Measurements from ENCODE around the gene DST.

DST gene

DNA sequence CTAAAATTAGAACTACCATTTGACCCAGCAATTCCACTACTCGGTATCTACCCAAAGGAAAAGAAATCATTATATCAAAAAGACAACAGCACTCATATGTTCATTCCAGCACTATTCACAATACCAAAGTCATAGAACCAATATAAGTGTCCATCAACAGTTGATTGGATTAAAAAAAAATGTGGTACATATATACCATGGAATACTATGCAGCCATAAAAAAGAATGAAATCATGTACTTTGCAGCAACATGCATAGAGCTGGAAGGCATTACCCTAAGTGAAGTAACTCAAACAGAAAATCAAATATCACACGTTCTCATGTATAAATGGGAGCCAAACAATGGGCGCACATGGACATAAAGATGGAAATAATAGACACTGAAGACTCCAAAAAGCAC, 163.3 kb downstream of the DST start:
- H3K27ac Mint-ChIP-seq: no peak overlapping the region
- peaks cover 50% of the 10 kb centered on the region for H3K36me3 Mint-ChIP-seq (ENCODE audit: low read depth)
- H3K4me1 Mint-ChIP-seq: no peaks in the 10 kb centered on the region

DNA sequence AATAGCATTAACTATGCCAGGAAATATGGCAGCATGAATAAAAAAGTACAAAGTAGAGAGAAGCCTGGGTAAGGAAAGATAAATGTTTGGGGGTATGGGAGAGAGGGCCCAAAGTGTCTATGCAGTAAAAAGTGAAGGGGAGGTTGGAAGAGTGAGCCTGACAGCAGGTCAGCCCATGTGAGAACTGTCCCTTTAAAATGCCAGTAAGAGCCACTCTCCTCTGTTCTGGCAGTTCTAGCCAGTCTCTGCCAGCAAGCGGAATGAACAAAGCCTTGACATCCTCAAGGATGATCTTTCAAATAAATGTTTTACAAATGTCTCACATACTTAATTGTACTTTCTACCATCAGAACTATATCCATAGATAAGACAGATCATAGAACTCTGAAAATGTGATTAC, 164.5 kb downstream of the DST start:
- Mint-ChIP-seq H3K4me1 (no peaks in the 10 kb centered on the region), H3K9me3 (peaks cover 9% of the 10 kb centered on the region), H3K27me3 (ENCODE audit: low read depth, poor library complexity) (no peaks in the 10 kb centered on the region), H3K4me3 (no peak overlapping the region), H3K27ac (peak overlapping the region; percentile 4), H3K36me3 (ENCODE audit: low read depth) (peaks cover 53% of the 10 kb centered on the region)
- TF ChIP-seq, protein P1, sequence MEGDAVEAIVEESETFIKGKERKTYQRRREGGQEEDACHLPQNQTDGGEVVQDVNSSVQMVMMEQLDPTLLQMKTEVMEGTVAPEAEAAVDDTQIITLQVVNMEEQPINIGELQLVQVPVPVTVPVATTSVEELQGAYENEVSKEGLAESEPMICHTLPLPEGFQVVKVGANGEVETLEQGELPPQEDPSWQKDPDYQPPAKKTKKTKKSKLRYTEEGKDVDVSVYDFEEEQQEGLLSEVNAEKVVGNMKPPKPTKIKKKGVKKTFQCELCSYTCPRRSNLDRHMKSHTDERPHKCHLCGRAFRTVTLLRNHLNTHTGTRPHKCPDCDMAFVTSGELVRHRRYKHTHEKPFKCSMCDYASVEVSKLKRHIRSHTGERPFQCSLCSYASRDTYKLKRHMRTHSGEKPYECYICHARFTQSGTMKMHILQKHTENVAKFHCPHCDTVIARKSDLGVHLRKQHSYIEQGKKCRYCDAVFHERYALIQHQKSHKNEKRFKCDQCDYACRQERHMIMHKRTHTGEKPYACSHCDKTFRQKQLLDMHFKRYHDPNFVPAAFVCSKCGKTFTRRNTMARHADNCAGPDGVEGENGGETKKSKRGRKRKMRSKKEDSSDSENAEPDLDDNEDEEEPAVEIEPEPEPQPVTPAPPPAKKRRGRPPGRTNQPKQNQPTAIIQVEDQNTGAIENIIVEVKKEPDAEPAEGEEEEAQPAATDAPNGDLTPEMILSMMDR (IDR thresholded peaks at IDR 0.05): no peak
- no peak for DNase-seq

More for the DNA sequence above, 163.3 kb downstream of the DST start:
- Mint-ChIP-seq H3K9me3 (peaks cover 9% of the 10 kb centered on the region), H3K27me3 (ENCODE audit: low read depth, poor library complexity) (no peaks in the 10 kb centered on the region), H3K4me3 (no peak overlapping the region)
- TF ChIP-seq, protein P1 (IDR thresholded peaks at IDR 0.05): no peak
- no peak for DNase-seq

- H3K4me1 Mint-ChIP-seq: no peaks in the 10 kb centered on the region
- H3K36me3 Mint-ChIP-seq (ENCODE audit: low read depth): peaks cover 59% of the 10 kb centered on the region
- H3K27ac Mint-ChIP-seq: no peak overlapping the region
- H3K9me3 Mint-ChIP-seq: peaks cover 9% of the 10 kb centered on the region
- no peaks in the 10 kb centered on the region for H3K27me3 Mint-ChIP-seq (ENCODE audit: low read depth, poor library complexity)
- TF ChIP-seq, protein P1 (IDR thresholded peaks at IDR 0.05): no peak
- DNase-seq: no peak
- H3K4me3 Mint-ChIP-seq: no peak overlapping the region
Measured at GRCh38 chr6:56477241-56477640, 165.4 kb downstream of the DST start.

GRCh38 chr6:56475736-56476457, 166.8 kb downstream of the DST start:
- no peaks in the 10 kb centered on the region for H3K27me3 Mint-ChIP-seq (ENCODE audit: low read depth, poor library complexity)
- peak overlapping the region; percentile 79 for H3K27ac Mint-ChIP-seq
- H3K4me1 Mint-ChIP-seq: no peaks in the 10 kb centered on the region
- TF ChIP-seq, protein P1 (IDR thresholded peaks at IDR 0.05): no peak
- peaks cover 9% of the 10 kb centered on the region for H3K9me3 Mint-ChIP-seq
- H3K4me3 Mint-ChIP-seq: no peak overlapping the region
- DNase-seq: no peak
- H3K36me3 Mint-ChIP-seq (ENCODE audit: low read depth): peaks cover 60% of the 10 kb centered on the region

DNA sequence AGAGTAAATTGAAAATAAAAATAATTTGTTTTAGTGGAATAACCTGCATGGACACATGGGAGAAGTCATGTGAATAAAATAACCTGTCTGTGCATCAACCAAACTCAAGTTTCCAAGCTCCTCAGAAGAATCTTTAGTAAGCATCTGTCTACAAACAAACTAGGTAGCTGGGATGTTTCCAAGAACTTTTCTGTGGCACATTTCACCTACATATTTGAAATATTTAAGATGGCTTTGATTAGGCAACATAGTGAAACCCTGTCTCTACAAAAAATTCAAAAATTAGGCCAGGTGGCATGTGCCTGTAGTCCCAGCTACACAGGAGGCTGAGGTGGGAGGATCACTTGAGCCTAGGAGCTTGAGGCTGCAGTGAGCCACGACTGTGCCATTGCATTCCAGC, 168.2 kb downstream of the DST start:
- Mint-ChIP-seq H3K4me1 (no peaks in the 10 kb centered on the region), H3K27me3 (ENCODE audit: low read depth, poor library complexity) (no peaks in the 10 kb centered on the region), H3K4me3 (no peak overlapping the region), H3K36me3 (ENCODE audit: low read depth) (peaks cover 53% of the 10 kb centered on the region), H3K27ac (no peak overlapping the region), H3K9me3 (peaks cover 8% of the 10 kb centered on the region)
- DNase-seq: no peak
- TF ChIP-seq, protein P1 (IDR thresholded peaks at IDR 0.05): no peak

GRCh38 chr6:56463443-56463842, 179.2 kb downstream of the DST start:
- H3K4me3 Mint-ChIP-seq: no peak overlapping the region
- H3K27me3 Mint-ChIP-seq (ENCODE audit: low read depth, poor library complexity): no peaks in the 10 kb centered on the region
- TF ChIP-seq, protein P1 (IDR thresholded peaks at IDR 0.05): no peak
- H3K36me3 Mint-ChIP-seq (ENCODE audit: low read depth): peaks cover 52% of the 10 kb centered on the region
- no peaks in the 10 kb centered on the region for H3K9me3 Mint-ChIP-seq
- H3K27ac Mint-ChIP-seq: no peak overlapping the region
- no peak for DNase-seq
- H3K4me1 Mint-ChIP-seq: no peaks in the 10 kb centered on the region
